B cell (primary cell): Measurements from ENCODE around the gene ADGRB2. TPM values are rescaled to one million over a fixed set of nuclear protein-coding genes. Genes with fewer than 3 reads are reported as not detected.

Experiments
- ATAC-seq: fragments of 200-7000 bp; cut with Tn5 transposase; one replicate; pipeline ENCODE4 v1.10.0; 2021; ENCODE audit warnings: low read depth, mild to moderate bottlenecking, moderate number of reproducible peaks, moderate library complexity
- CTCF ChIA-PET: fragments of 350-600 bp; sonication (Branson Sonifier 250); formaldehyde crosslinking; loops from one replicate; lab custom pipeline; 2021; ENCODE audit warnings: antibody characterized with exemption, inconsistent platforms; lab: Charles Lee
- POLR2A ChIA-PET: fragments of 350-600 bp; sonication (Branson Sonifier 250); formaldehyde crosslinking; loops from one replicate; lab custom pipeline; 2021; ENCODE audit warnings: antibody characterized with exemption; lab: Charles Lee
- DNase-seq: peaks from one replicate; pipeline ENCODE4 v3.0.0; 2013
- H2AFZ ChIP-seq: 2 replicates; pipeline ENCODE4 v1.6.1; 2012; ENCODE audit warnings: mild to moderate bottlenecking, low read depth, low read length; ENCODE audit not compliant: insufficient read depth, poor library complexity, severe bottlenecking
- H3K27ac ChIP-seq, 2 donors: 1 replicate in 1 of 2; 2 replicates in 1 of 2; pipeline ENCODE4 v1.5.1; 2012 to 2013; ENCODE audit warnings: low read length in 2 of 2, mild to moderate bottlenecking in 2 of 2, moderate library complexity in 1 of 2
- H3K27me3 ChIP-seq, 4 experiments: fragments of 200-600 bp in 1 of 4; sonication (generic) in 1 of 4; replicated peaks in 1 of 4; 1 replicate in 2 of 4; 2 replicates in 2 of 4; pipeline versions ENCODE4 v1.6.1 to v1.7.0; 2013 to 2016; ENCODE audit warnings: low read length in 3 of 4, mild to moderate bottlenecking in 2 of 4, mixed read lengths in 1 of 4, moderate library complexity in 1 of 4; ENCODE audit not compliant: insufficient read depth in 4 of 4, control insufficient read depth in 3 of 4; ENCODE audit errors: control extremely low read depth in 1 of 4
- H3K36me3 ChIP-seq, 2 experiments: replicated peaks in 1 of 2; 1 replicate in 1 of 2; 2 replicates in 1 of 2; pipeline versions ENCODE4 v1.6.1 to v1.7.1; 2013; ENCODE audit warnings: low read length in 1 of 2; ENCODE audit not compliant: insufficient read depth in 2 of 2, control insufficient read depth in 1 of 2; ENCODE audit errors: control extremely low read depth in 1 of 2, extremely low read depth in 1 of 2
- H3K4me1 ChIP-seq, 2 donors: fragments of 200-600 bp in 1 of 2; sonication (generic) in 1 of 2; 1 replicate in 1 of 2; 2 replicates in 1 of 2; pipeline versions ENCODE4 v1.5.1 to v1.6.1; 2013 to 2017; ENCODE audit warnings: low read length in 2 of 2; ENCODE audit not compliant: control insufficient read depth in 2 of 2, insufficient read depth in 2 of 2
- H3K4me2 ChIP-seq: replicated peaks from 2 replicates; pipeline ENCODE3; 2012; ENCODE audit warnings: mild to moderate bottlenecking, low read depth, low read length; ENCODE audit not compliant: poor library complexity, severe bottlenecking
- H3K4me3 ChIP-seq, 5 experiments: fragments of 200-600 bp in 1 of 5; sonication (generic) in 1 of 5; 1 replicate in 3 of 5; 2 replicates in 2 of 5; pipeline versions ENCODE4 v1.5.1 to v1.7.0; 2011 to 2016; ENCODE audit warnings: low read length in 4 of 5, mild to moderate bottlenecking in 4 of 5, low read depth in 2 of 5, control low read depth in 1 of 5, moderate library complexity in 1 of 5; ENCODE audit not compliant: insufficient read depth in 1 of 5; ENCODE audit errors: control extremely low read depth in 1 of 5, extremely low read depth in 1 of 5
- H3K79me2 ChIP-seq: fragments of 200-600 bp; sonication (generic); one replicate; pipeline ENCODE4 v1.6.0; 2016; ENCODE audit warnings: low read length; ENCODE audit not compliant: control insufficient read depth, insufficient read depth
- H3K9ac ChIP-seq: fragments of 200-600 bp; sonication (generic); 2 replicates; pipeline ENCODE4 v1.6.1; 2017; ENCODE audit warnings: mild to moderate bottlenecking, low read length, moderate library complexity
- H3K9me3 ChIP-seq, 3 donors: one replicate each; pipeline versions ENCODE4 v1.6.1 to v1.7.1; 2013; ENCODE audit warnings: low read length in 2 of 3; ENCODE audit not compliant: control insufficient read depth in 2 of 3, insufficient read depth in 1 of 3; ENCODE audit errors: control extremely low read depth in 1 of 3
- H4K20me1 ChIP-seq: 2 replicates; pipeline ENCODE4 v1.6.0; 2012; ENCODE audit warnings: mild to moderate bottlenecking, low read length; ENCODE audit not compliant: insufficient read depth, control insufficient read depth, poor library complexity, severe bottlenecking
- H3K27ac Mint-ChIP-seq: one replicate; pipeline ENCODE4 v1.8.0; 2021; ENCODE audit warnings: mixed read lengths
- H3K27me3 Mint-ChIP-seq: one replicate; pipeline ENCODE4 v1.8.0; 2021; ENCODE audit warnings: mixed read lengths
- H3K4me1 Mint-ChIP-seq: one replicate; pipeline ENCODE4 v1.8.0; 2021; ENCODE audit warnings: mixed read lengths
- H3K4me3 Mint-ChIP-seq: one replicate; pipeline ENCODE4 v1.8.0; 2021; ENCODE audit warnings: mixed read lengths
- H3K9me3 Mint-ChIP-seq: one replicate; pipeline ENCODE4 v1.8.0; 2022; ENCODE audit warnings: mixed read lengths; ENCODE audit not compliant: insufficient read depth
- CTCF ChIP-seq: fragments of 200-600 bp; IDR thresholded peaks from one replicate; pipeline ENCODE4 v1.8.0; 2022; ENCODE audit warnings: antibody characterized with exemption, mild to moderate bottlenecking
- EZH2 ChIP-seq: IDR thresholded peaks from 2 replicates; pipeline ENCODE4 v1.6.1; 2012; ENCODE audit warnings: borderline replicate concordance, low read depth, mild to moderate bottlenecking, moderate library complexity, low read length; ENCODE audit not compliant: insufficient read depth, poor library complexity, severe bottlenecking
- WGBS: methylation state at CpG from one replicate; pipeline ENCODE4 v1.1.5; 2013; ENCODE audit warnings: missing lambda C conversion rate; ENCODE audit not compliant: insufficient coverage; 5-methylcytosine and 5-hydroxymethylcytosine counted together
- intact Hi-C: fragments of 100-400 bp; cut with micrococcal nuclease; formaldehyde crosslinking; loops from one replicate; pipeline ENCODE4 v1.10.0; 2022
- polyA plus RNA-seq: library from polyadenylated mRNA; depleted of rRNA; stranded (reverse); fragments of >200 nt; gene quantifications from 2 replicates; pipeline ENCODE4 v1.2.3, GENCODE V29; 2012
- total RNA-seq, 2 donors: library from RNA; stranded (reverse); fragments of 120-200 nt in 1 of 2; gene quantifications; 1 replicate in 1 of 2; 2 replicates in 1 of 2; pipeline versions ENCODE4 v1.2.3 to v1.2.4, GENCODE V29; 2013 to 2022

ADGRB2 gene
- total and polyA plus RNA-seq, 2 donors (not counting 1 experiment from before 2014, with no cell fraction given): 1.9 to 2.7 TPM

GRCh38 chr1:31788138-31788824 is 24.1 kb upstream of the ADGRB2 start:
- DNase-seq (peak; percentile 95), ATAC-seq (peak; percentile 59)
- Histone ChIP-seq H3K9me3 (no peaks in the 10 kb centered on the region), H3K36me3 (no peaks in the 10 kb centered on the region), H3K4me2 (peak overlapping the region; percentile 99), H3K9ac (peak overlapping the region; percentile 93), H3K27ac (peak overlapping the region; percentile 73 to 88), H3K27me3 (peaks cover 0 to 3% (median 0%) of the 10 kb centered on the region in 4 experiments), H3K4me3 (peak overlapping the region; percentile 61 to 91 (median 79)), H2AFZ (peak overlapping the region; percentile 87), H3K79me2 (no peaks in the 10 kb centered on the region), H3K4me1 (peaks cover 34 to 42% of the 10 kb centered on the region in 2 donors), H4K20me1 (no peaks in the 10 kb centered on the region)
- H3K9me3 Mint-ChIP-seq: no peaks in the 10 kb centered on the region
- CTCF ChIA-PET: interaction anchor here (0.7 to 9.5 kb wide), 44 partner anchors 11 to 604 kb away, joined by 3 to 199 read pairs (median 6); partner anchors contain the start of genes ADGRB2, PEF1, PTP4A2 and SPOCD1
- WGBS: under 1% methylated on average over 27 of the region's 39 CpGs
- H3K4me3 Mint-ChIP-seq: peak overlapping the region; percentile 96
- intact Hi-C loops: loop anchor here (1.0 to 10.0 kb wide), 5 partner anchors 144 to 1071 kb away; partner anchors contain the start of genes PEF1, PTP4A2, SNRNP40 and ZCCHC17
- H3K4me1 Mint-ChIP-seq: peaks cover 40% of the 10 kb centered on the region
- peaks cover 3% of the 10 kb centered on the region for H3K27me3 Mint-ChIP-seq
- TF ChIP-seq CTCF (no peak), EZH2 (no peak)
- POLR2A ChIA-PET: interaction anchor here (0.7 to 3.0 kb wide), 8 partner anchors 9 to 458 kb away, joined by 3 to 28 read pairs (median 6); partner anchors contain the start of genes ADGRB2, FAM167B, PEF1 and PTP4A2
- peak overlapping the region; percentile 98 for H3K27ac Mint-ChIP-seq
